Uterus (tissue), 4 donors: ENCODE results near the gene NACC2. TPM values are rescaled to one million over a fixed set of nuclear protein-coding genes. Genes with fewer than 3 reads are reported as not detected.
A peak's percentile ranks its signal among the peaks of the same experiment; 100 is the strongest.

Experiments
- DNase-seq, 2 donors: peaks; one replicate each; pipeline ENCODE4 v3.0.0-alpha.2; 2019 to 2020
- H3K27ac ChIP-seq, 2 donors: fragments of 200-600 bp; sonication (generic); 1 replicate in 1 of 2; 2 replicates in 1 of 2; pipeline ENCODE4 v1.5.1; 2016 to 2018
- H3K27me3 ChIP-seq, 2 donors: fragments of 200-600 bp; sonication (generic); one replicate each; pipeline ENCODE4 v1.5.1; 2018 to 2019; ENCODE audit warnings: control low read depth in 1 of 2
- H3K36me3 ChIP-seq, 2 donors: fragments of 200-600 bp; sonication (generic); one replicate each; pipeline ENCODE4 v1.5.1; 2019; ENCODE audit warnings: control low read depth in 1 of 2
- H3K4me1 ChIP-seq, 2 donors: fragments of 200-600 bp; sonication (generic); one replicate each; pipeline ENCODE4 v1.5.1; 2018 to 2019; ENCODE audit warnings: control low read depth in 1 of 2
- H3K4me3 ChIP-seq, 2 donors: fragments of 200-600 bp; sonication (generic); 1 replicate in 1 of 2; 2 replicates in 1 of 2; pipeline ENCODE4 v1.5.1; 2018 to 2019; ENCODE audit warnings: mild to moderate bottlenecking in 1 of 2
- H3K9me3 ChIP-seq, 2 donors: fragments of 200-600 bp; sonication (generic); one replicate each; pipeline ENCODE4 v1.5.1; 2019; ENCODE audit warnings: control low read depth in 1 of 2
- CTCF ChIP-seq, 4 experiments: fragments of 200-600 bp in 2 of 4; fragments of 450-650 bp in 2 of 4; sonication (generic) in 2 of 4; IDR thresholded peaks; one replicate each; pipeline ENCODE4 v1.5.1; 2016 to 2019; ENCODE audit warnings: antibody characterized with exemption in 4 of 4, mild to moderate bottlenecking in 2 of 4, moderate library complexity in 1 of 4
- POLR2A ChIP-seq, 2 donors: fragments of 450-650 bp; IDR thresholded peaks; one replicate each; pipeline ENCODE4 v1.6.1; 2016; ENCODE audit warnings: antibody characterized with exemption in 2 of 2, mild to moderate bottlenecking in 1 of 2, moderate library complexity in 1 of 2
- intact Hi-C: fragments of 100-400 bp; cut with DNase I; formaldehyde crosslinking; loops from one replicate; pipeline ENCODE4 v1.15.1; 2023; ENCODE audit warnings: low total_unique reads
- total RNA-seq, 4 donors: library from RNA; depleted of rRNA in 3 of 4; stranded (reverse); fragments of >200 nt in 3 of 4; gene quantifications; one replicate each; pipeline versions ENCODE4 v1.1.0 to v1.2.4, GENCODE V29; 2014 to 2023
- donor health status: DM: yes; HTN: yes; CAD: no.

NACC2 gene
- total RNA-seq, 4 donors from 2014 or later = 8.2 to 57.5 (median 19.1) TPM

GRCh38 chr9:136121801-136122200 lies 26.7 kb upstream of the NACC2 start:
- intact Hi-C loops = loop anchor here (2.0 kb wide), 1 partner anchor 153 kb away; no protein-coding TSS in a partner anchor
- no peaks in the 10 kb centered on the region for H3K27me3 ChIP-seq
- H3K4me3 ChIP-seq = no peak overlapping the region
- H3K9me3 ChIP-seq = no peaks in the 10 kb centered on the region
- H3K4me1 ChIP-seq = peaks cover 0 to 19% of the 10 kb centered on the region in 2 donors
- H3K27ac ChIP-seq = no peak overlapping the region
- no peak for TF ChIP-seq CTCF (IDR thresholded peaks at IDR 0.05)
- TF ChIP-seq POLR2A (IDR thresholded peaks at IDR 0.05) = no peak
- DNase-seq = no peak
- no peaks in the 10 kb centered on the region for H3K36me3 ChIP-seq

DNA sequence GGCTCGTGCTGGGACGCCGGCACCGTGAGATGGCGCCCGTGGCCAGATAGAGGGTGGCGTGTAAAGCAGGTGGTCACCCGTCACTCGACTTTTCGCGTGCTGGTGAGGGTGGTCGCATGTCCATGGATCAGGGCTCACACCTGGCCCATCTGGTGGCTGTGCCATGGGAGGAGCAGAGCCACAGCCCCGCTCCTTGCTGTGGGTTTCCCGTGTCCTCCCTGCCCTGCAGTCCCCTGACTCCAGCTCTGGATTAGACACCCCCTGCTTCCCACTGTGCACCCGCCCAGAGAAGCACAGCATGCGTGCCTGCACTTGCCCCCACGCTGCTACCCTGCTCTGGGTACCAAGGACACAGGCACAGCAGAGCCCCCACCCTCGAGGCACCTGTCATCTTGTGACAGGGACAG lies 25.4 kb upstream of the NACC2 start:
- H3K36me3 ChIP-seq = no peaks in the 10 kb centered on the region
- H3K4me1 ChIP-seq = peaks cover 0 to 19% of the 10 kb centered on the region in 2 donors
- no peak for DNase-seq
- H3K27ac ChIP-seq = peak overlapping the region in 1 of 2 donors; percentile 89
- no peaks in the 10 kb centered on the region for H3K9me3 ChIP-seq
- H3K27me3 ChIP-seq = no peaks in the 10 kb centered on the region
- intact Hi-C loops = no loop called here
- H3K4me3 ChIP-seq = no peak overlapping the region
- no peak for TF ChIP-seq POLR2A (IDR thresholded peaks at IDR 0.05)
- no peak for TF ChIP-seq CTCF (IDR thresholded peaks at IDR 0.05)

- Histone ChIP-seq H3K4me3 (peak overlapping the region; percentile 38 to 69), H3K36me3 (no peaks in the 10 kb centered on the region), H3K27ac (peak overlapping the region; percentile 89 to 95), H3K27me3 (no peaks in the 10 kb centered on the region), H3K9me3 (no peaks in the 10 kb centered on the region), H3K4me1 (peaks cover 0 to 19% of the 10 kb centered on the region in 2 donors)
- no peak for TF ChIP-seq CTCF (IDR thresholded peaks at IDR 0.05)
- TF ChIP-seq POLR2A (IDR thresholded peaks at IDR 0.05) = no peak
- DNase-seq = no peak
- intact Hi-C loops = no loop called here
These were observed 24.8 kb upstream of the NACC2 start for GRCh38 chr9:136119883-136120393.

- no peaks in the 10 kb centered on the region for H3K36me3 ChIP-seq
- H3K4me1 ChIP-seq = peaks cover 0 to 19% of the 10 kb centered on the region in 2 donors
- no peaks in the 10 kb centered on the region for H3K9me3 ChIP-seq
- intact Hi-C loops = no loop called here
- H3K27me3 ChIP-seq = no peaks in the 10 kb centered on the region
- TF ChIP-seq CTCF (IDR thresholded peaks at IDR 0.05) (peak in 1 of 4 experiments; percentile 22), POLR2A (IDR thresholded peaks at IDR 0.05) (no peak)
- no peak for DNase-seq
- H3K27ac ChIP-seq = peak overlapping the region; percentile 89 to 95
- H3K4me3 ChIP-seq = peak overlapping the region; percentile 38 to 69
These were observed 24.2 kb upstream of the NACC2 start for GRCh38 chr9:136119061-136119882.
